SK-N-MC (cell line): ENCODE measurements around the gene XRN2.

Experiments
- EZH2 ChIP-seq: fragments of 200-600 bp; sonication (generic); IDR thresholded peaks from one replicate; pipeline ENCODE4 v1.6.1; 2017; ENCODE audit warnings: antibody characterized with exemption
- POLR2AphosphoS5 ChIP-seq: IDR thresholded peaks from 2 replicates; pipeline ENCODE4 v1.6.1; 2012; ENCODE audit warnings: mild to moderate bottlenecking, low read depth, low read length, borderline replicate concordance

DNA sequence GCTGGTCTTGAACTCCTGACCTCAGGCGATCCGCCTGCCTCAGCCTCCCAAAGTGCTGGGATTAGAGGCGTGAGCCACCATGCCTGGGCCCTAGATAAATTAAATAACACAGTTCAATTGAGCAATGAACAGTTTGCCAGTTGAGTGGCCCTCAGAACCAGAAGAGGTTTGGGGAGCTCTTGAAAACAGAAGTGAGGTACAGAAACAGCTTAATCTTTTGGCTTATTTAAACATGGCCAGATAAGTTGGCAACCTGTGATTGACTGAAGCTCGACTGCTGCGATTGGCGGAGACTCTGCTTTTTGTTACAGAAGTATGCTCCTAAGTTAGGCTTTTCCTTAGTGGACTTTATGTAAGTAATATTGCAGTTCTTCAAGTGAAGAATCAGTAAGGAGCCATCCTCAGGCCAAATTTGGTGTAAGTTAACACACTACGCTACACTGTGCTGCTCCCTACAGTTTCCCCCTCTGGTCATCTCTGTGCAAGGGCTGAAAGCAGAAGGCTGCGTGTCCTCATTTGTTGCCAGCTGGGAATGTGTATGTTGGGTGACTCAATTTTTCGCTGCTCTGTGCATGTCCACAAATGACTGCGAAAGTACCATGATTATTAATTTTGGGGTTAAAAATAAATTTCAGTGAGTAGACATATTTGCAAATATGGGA is 9.8 kb downstream of the XRN2 start:
- no peak for TF ChIP-seq EZH2
- TF ChIP-seq POLR2AphosphoS5: no peak
